Lower leg skin (tissue), 3 donors: ENCODE results near the gene OSBPL3.

Experiments used
- POLR2A ChIP-seq, 2 donors: fragments of 450-650 bp; IDR thresholded peaks; one replicate each; pipeline ENCODE4 v1.6.1; 2016 to 2017; ENCODE audit warnings: antibody characterized with exemption in 2 of 2, mild to moderate bottlenecking in 1 of 2, moderate library complexity in 1 of 2
- TF ChIP-seq, protein P1 (sequence below), 3 donors: fragments of 450-650 bp; IDR thresholded peaks; one replicate each; pipeline ENCODE4 v1.5.1; 2016; ENCODE audit warnings: antibody characterized with exemption in 3 of 3, mild to moderate bottlenecking in 3 of 3, moderate library complexity in 2 of 3

DNA sequence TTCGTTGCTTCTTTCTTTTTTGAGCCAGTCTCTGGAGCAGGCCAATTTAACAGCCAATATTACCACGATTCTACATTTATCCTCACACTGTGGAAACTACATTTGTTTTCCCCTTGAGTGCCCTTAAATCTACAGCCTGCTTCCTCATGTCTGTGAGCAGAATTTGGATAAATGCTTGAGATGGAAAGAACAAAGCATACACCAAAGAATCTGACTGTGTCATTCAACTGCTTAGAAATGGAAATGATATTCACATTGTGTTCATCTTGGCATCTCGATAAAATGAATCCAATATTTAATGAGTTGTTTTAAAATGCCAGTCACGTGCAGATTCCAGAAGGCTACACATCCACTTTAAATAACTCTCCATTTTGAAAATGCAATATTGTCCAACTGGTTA, 181.7 kb downstream of the OSBPL3 start:
- TF ChIP-seq, protein P1, sequence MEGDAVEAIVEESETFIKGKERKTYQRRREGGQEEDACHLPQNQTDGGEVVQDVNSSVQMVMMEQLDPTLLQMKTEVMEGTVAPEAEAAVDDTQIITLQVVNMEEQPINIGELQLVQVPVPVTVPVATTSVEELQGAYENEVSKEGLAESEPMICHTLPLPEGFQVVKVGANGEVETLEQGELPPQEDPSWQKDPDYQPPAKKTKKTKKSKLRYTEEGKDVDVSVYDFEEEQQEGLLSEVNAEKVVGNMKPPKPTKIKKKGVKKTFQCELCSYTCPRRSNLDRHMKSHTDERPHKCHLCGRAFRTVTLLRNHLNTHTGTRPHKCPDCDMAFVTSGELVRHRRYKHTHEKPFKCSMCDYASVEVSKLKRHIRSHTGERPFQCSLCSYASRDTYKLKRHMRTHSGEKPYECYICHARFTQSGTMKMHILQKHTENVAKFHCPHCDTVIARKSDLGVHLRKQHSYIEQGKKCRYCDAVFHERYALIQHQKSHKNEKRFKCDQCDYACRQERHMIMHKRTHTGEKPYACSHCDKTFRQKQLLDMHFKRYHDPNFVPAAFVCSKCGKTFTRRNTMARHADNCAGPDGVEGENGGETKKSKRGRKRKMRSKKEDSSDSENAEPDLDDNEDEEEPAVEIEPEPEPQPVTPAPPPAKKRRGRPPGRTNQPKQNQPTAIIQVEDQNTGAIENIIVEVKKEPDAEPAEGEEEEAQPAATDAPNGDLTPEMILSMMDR (IDR thresholded peaks at IDR 0.05), result no peak
- TF ChIP-seq POLR2A (IDR thresholded peaks at IDR 0.05), result no peak
